Epithelial cell of proximal tubule (primary cell): Measurements from ENCODE around the gene GPHB5. TPM values are rescaled to one million over a fixed set of nuclear protein-coding genes. Genes with fewer than 3 reads are reported as not detected.
"Not testable (repeated sequence)": the region's sequence is repeated elsewhere in the genome, so short reads cannot be mapped to it uniquely, and the experiment has no call there.

Source experiments
- DNase-seq: peaks from one replicate; pipeline ENCODE4 v3.0.0-alpha.2; 2011; ENCODE audit warnings: low read depth
- H3K4me3 ChIP-seq: 2 replicates; pipeline ENCODE4 v1.5.1; 2011; ENCODE audit warnings: low read depth, mild to moderate bottlenecking, low read length
- CTCF ChIP-seq: conservative IDR thresholded peaks from 2 replicates; pipeline ENCODE4 v1.5.1; 2012; ENCODE audit warnings: low read depth, mild to moderate bottlenecking, low read length
- total RNA-seq: library from RNA; depleted of rRNA; stranded (reverse); fragments of >200 nt; gene quantifications from 2 replicates; pipeline ENCODE4 v1.2.3, GENCODE V29; 2015

The GPHB5 gene
- total RNA-seq, 1 donor from 2014 or later, result not detected

DNA sequence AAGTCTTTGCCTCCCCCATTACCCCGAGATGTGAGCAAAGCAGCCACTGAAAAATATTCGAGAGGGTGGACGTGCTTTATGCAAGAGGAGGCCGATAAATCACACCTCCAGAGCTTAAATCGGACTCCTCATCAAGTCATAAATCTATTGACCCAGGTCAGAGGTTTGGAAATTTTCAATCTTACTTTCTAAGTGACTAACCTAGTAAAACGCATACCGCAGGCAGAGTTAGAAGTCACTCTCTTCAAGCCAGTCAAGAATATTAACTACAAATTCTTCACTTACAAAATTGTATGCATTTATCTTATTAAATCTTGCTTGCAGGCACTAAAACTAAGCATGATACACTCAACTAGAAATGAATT is 34.9 kb downstream of the GPHB5 start:
- no peak for TF ChIP-seq CTCF

DNA sequence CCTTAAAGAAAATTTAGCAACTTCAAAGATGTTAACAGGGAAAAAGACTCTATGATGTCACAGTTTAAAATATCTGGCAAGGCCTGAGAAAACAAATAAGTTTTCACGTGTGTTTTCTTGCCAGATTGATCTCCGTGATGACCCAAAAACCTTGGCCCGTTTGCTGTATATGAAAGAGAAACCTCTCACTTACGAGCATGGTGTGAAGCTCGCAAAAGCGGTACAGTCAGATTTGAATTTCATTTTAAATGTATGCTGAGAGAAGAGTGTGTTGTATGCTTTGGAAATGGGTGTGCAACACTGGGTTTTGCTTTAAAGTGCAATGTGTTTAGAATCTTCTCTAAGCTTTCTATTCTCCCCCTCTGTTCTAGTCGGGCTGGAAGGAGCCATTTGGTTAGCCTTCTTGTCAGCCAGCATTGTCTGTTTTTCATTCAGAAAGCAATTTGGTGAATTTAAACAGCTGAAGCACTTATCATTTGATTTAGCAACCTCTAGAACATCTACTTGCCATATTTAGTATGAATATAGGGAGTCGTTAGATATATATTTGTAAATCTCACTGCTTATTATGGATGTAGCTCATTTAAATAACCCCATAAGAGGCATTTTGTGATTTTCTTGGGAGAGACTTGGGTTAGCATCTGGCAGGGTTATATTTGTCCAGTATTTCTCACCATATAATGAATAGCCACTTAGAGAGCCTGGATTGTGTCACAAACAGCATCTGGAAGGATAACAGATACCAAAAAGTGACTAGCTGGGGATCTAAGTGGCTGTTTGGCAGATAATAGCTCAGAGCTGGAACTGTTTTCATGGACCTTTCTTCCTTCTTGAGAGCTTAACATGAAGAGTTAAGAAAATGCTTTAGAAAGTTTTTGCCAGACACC is 35.5 kb downstream of the GPHB5 start:
- DNase-seq, result no peak
- H3K4me3 ChIP-seq, result no peak overlapping the region
- TF ChIP-seq CTCF, result no peak

More for the DNA sequence above, 34.9 kb downstream of the GPHB5 start:
- DNase-seq, result no peak
- no peak overlapping the region for H3K4me3 ChIP-seq

DNA sequence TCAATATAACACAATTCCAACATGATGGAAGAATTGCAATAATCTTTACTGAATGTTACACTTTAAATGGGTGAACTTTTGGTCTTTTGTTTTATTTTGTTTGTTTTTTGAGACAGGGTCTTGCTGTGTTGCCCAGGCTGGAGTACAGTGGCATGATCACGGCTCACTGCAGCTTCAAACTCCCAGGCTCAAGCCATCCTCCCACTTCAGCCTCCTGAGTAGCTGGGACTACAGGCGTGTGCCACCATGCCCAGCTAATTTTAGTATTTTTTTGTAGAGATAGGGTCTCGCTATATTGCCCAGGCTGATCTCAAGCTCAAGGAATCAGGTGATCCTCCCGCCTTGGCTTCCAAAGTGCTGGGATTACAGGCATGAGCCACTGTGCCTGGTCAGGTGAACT is 38.8 kb downstream of the GPHB5 start:
- H3K4me3 ChIP-seq, DNase-seq: not testable (repeated sequence)

- no peak for DNase-seq
- TF ChIP-seq CTCF, result no peak
- H3K4me3 ChIP-seq, result no peak overlapping the region
Observed at GRCh38 chr14:63277591-63278183, 41.0 kb downstream of the GPHB5 start.

DNA sequence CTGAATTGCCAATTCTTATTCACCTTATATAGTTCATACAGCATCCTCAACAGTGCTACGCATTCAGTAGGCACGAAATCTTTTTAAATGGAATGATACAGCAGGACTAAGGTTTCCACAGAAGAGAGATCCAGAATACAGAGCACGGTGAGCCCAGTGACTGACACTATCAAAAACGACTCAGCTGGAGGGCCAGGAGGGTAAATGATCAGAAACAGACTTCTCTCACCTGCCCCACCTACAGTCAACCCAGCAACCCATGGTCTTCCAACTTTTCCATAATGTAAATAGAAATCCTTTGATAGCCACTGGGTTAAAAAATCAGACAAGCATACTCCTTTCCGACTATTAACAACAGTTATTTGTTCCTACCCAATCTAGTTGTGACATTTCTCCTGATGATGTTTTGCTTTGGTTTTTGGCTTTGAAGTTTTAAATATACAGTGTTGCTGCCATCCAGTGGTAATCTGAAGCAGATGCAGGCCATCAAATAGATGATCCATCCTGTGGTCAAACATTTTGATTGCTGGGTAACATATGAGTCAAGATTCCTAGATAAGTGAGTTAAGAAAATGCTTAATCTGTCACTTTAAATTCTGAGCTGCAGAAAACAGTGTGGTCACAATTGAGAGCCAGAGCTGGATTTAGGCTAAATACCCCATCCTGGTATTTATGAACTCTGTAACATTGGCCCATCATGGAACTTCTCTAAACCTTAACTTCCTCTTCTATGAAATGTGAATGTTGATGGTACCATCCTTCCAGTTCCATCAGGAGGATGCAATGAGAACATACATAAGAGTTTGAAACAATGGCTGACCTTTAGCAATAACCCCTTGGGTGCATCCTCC is 42.0 kb downstream of the GPHB5 start:
- no peak overlapping the region for H3K4me3 ChIP-seq
- peak; percentile 81 for TF ChIP-seq CTCF
- DNase-seq, result peak; percentile 13

- no peak for TF ChIP-seq CTCF
- no peak for DNase-seq
- no peak overlapping the region for H3K4me3 ChIP-seq
Observed at GRCh38 chr14:63276016-63276415, 42.7 kb downstream of the GPHB5 start.

GRCh38 chr14:63275611-63276010 is 43.1 kb downstream of the GPHB5 start:
- DNase-seq, result no peak
- no peak for TF ChIP-seq CTCF
- no peak overlapping the region for H3K4me3 ChIP-seq
